Stimulated activated CD4-positive, alpha-beta T cell treated with anti-CD3 and anti-CD28 coated beads, Interleukin-15, amount 100 ng/mL, for 48 hours (primary cell): Measurements from ENCODE around the gene PALM3.

Source experiments
- DNase-seq, 2 donors: peaks; one replicate each; pipeline ENCODE4 v3.0.0-alpha.2; 2020; ENCODE audit warnings: low read depth in 2 of 2

Gene PALM3

GRCh38 chr19:14061751-14062557 lies at the start of gene PALM3:
TSS of gene PALM3 (minus strand) at chr19:14062076. CDS start at chr19:14061980, 96 bp downstream.
- no peak for DNase-seq

DNA sequence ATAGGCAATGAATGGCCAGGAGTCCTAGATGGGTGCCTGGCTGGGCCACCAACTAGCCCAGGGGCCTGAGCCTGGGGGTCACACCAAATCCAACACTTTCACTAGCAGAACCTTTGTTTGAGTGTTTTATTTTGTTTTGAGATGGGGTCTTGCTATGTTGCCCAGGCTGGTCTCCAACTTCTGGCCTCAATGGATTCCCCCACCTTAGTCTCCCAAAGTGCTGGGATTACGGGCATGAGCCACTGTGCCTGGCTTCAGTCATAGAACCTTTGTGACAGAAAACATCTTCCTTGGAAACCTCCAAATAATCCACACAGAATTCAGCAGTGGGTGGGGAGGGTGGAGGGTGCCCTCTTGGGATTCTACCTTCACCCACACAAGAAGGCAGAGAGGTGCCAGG lies 49.6 kb upstream of the PALM3 start:
- DNase-seq: no peak

GRCh38 chr19:14110650-14111049 lies 48.8 kb upstream of the PALM3 start:
- DNase-seq: no peak

- DNase-seq: no peak
Measured at GRCh38 chr19:14107581-14108461, 45.9 kb upstream of the PALM3 start.

DNA sequence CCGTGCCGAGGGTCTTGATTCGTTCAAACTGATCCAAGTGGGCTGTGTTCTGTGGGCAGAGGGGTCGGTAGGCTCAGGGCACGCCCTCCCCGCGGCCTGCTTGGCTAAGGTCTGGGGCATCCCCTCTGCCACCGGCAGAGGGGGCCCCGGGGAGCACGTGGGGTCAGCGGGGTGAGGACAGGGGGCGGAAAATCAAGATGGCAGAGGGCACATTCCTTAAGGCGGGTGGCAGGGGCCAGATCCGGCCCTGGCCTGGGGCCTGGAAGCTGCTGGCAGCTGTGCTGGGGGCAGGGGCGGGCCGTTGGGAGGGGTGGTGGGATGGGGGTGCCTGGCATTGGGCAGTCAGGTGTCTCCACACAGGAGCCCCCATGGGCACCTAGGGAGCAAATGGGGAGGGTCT lies 45.0 kb upstream of the PALM3 start:
- DNase-seq: no peak

DNA sequence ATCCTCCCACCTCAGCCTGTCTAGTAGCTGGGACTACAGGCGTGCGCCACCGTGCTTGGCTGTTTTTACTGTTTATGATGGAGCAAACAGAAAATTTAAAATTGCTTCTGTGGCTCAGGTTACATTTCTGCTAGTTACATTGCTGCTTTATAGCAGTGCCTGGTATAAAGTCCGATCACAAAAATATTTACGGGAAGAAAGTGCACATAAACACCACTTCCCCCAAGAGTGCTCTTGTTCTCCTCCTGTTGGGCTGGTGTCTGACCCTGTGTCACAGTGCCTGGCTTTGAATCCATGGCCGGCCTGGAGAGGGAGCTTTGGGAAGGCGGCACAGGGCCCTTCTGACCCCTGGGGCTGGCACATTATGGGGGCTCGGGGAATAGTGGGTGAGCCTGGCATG lies 43.8 kb upstream of the PALM3 start:
- no peak for DNase-seq

GRCh38 chr19:14103310-14103709 lies 41.4 kb upstream of the PALM3 start:
- no peak for DNase-seq

- DNase-seq: no peak
Measured at GRCh38 chr19:14102756-14103155, 40.9 kb upstream of the PALM3 start.

- no peak for DNase-seq
Measured at GRCh38 chr19:14102102-14102696, 40.3 kb upstream of the PALM3 start.

- no peak for DNase-seq
Measured at GRCh38 chr19:14101003-14101545, 39.2 kb upstream of the PALM3 start.

DNA sequence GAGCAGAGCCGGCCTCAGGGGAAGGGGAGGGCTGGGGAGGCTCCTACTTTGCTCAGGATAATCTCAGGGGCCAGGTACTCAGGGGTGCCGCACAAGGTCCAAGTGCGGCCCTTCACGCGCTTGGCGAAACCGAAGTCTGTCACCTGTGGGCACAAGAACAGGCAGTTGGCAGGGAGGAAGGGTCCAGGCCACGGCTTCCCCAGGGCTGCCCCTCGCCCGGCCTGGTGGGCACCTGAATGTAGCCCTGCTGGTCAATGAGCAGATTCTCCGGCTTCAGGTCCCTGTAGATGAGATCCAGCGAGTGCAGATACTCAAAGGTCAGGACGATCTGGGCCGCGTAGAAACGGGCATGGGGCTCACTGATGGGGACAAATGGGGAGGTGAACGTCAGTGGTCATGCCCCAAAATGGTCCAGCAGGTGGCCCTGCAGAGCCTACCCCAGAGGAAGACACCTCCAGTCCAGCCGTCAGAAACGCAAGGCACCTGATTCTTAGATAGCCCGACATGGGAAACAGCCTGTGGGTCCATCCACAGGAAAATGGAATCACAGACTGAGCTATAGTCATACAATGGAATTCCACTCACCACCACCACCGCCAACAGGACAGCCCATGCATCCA lies 35.8 kb upstream of the PALM3 start:
- DNase-seq: no peak

- no peak for DNase-seq
Measured at GRCh38 chr19:14096272-14096992, 34.6 kb upstream of the PALM3 start.

- DNase-seq: no peak
Measured at GRCh38 chr19:14094854-14095253, 33.0 kb upstream of the PALM3 start.

- no peak for DNase-seq
Measured at GRCh38 chr19:14093117-14093823, 31.4 kb upstream of the PALM3 start.

GRCh38 chr19:14091813-14092462 lies 30.1 kb upstream of the PALM3 start:
- no peak for DNase-seq

- DNase-seq: peak; percentile 37 to 70
Measured at GRCh38 chr19:14091081-14091812, 29.4 kb upstream of the PALM3 start.

DNA sequence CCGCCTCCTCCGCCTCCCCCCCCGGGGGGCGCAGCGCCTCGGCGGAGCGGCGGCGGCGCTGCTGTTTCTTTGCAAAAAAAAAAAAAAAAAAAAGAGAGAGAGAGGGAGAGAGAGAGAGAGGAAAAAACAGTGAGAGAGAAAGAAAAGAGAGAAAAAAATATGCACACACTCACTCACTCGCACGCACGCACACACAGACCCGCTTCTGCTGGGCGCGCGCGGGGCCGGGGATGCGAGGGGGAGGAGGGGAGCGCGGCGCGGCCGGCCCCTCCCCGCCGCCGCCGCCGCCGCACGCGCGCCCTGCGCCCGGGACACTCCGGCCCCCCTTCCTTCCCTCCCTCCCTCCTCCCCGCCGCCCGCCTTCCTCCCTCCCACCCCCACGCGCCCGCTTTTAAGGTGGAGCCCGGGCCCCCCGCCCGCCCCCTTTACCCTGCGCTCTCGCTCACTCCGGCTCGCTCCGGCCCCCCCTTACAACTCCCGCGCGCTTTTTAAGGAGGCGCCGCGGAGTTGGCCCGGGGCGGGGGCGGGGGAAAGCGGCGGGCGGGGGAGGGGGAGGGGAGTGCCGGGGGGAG lies 28.7 kb upstream of the PALM3 start, which contains the start of gene SAMD1:
SAMD1 (minus strand) TSS at position 243 of the 572 bp plus-strand sequence.
- peak; percentile 66 to 73 for DNase-seq

- DNase-seq: no peak
Measured at GRCh38 chr19:14089662-14090508, 28.0 kb upstream of the PALM3 start.
